Upper lobe of left lung (tissue), 4 donors: Measurements from ENCODE around the gene HLA-DPB1.

Experiments used
- EP300 ChIP-seq, 4 donors: sonication (generic); formaldehyde crosslinking; IDR thresholded peaks; one replicate each; pipeline ENCODE4 v1.5.1; 2017; ENCODE audit warnings: antibody characterized with exemption in 4 of 4, control low read depth in 2 of 4
- POLR2A ChIP-seq, 4 donors: fragments of 450-650 bp; IDR thresholded peaks; one replicate each; pipeline ENCODE4 v1.5.1; 2016 to 2017; ENCODE audit warnings: antibody characterized with exemption in 4 of 4, mild to moderate bottlenecking in 2 of 4
- POLR2AphosphoS5 ChIP-seq, 2 donors: sonication (generic); formaldehyde crosslinking; IDR thresholded peaks; one replicate each; pipeline ENCODE4 v1.5.1; 2017; ENCODE audit warnings: antibody characterized with exemption in 2 of 2
- TF ChIP-seq, protein P1 (sequence below), 6 experiments: fragments of 450-650 bp in 4 of 6; fragments of 200-600 bp in 2 of 6; sonication (generic) in 2 of 6; IDR thresholded peaks; one replicate each; pipeline ENCODE4 v1.5.1; 2016 to 2019; ENCODE audit warnings: antibody characterized with exemption in 6 of 6

DNA sequence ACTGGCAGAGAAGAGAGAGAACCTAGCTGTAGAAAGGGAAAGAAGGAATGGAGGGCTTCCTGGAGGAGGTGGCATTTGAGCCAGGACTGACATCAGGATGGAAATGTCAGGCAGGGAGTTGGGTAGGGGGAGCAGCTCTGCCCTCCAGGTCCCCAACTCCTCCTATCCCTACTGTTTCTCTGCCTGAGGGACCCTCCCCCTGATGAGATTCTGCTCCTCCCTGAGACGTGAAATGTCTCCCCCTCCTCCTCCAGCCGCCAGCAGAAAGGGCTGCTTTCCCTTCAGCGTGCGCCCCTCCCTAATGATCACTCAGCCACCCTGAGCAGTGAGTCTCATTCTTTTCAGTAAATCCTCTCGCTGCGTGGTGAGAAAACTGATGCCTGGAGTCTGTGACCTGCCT is 40.6 kb downstream of the HLA-DPB1 start:
- no peak for TF ChIP-seq POLR2A (IDR thresholded peaks at IDR 0.05)
- TF ChIP-seq EP300 (IDR thresholded peaks at IDR 0.05) = no peak
- TF ChIP-seq, protein P1, sequence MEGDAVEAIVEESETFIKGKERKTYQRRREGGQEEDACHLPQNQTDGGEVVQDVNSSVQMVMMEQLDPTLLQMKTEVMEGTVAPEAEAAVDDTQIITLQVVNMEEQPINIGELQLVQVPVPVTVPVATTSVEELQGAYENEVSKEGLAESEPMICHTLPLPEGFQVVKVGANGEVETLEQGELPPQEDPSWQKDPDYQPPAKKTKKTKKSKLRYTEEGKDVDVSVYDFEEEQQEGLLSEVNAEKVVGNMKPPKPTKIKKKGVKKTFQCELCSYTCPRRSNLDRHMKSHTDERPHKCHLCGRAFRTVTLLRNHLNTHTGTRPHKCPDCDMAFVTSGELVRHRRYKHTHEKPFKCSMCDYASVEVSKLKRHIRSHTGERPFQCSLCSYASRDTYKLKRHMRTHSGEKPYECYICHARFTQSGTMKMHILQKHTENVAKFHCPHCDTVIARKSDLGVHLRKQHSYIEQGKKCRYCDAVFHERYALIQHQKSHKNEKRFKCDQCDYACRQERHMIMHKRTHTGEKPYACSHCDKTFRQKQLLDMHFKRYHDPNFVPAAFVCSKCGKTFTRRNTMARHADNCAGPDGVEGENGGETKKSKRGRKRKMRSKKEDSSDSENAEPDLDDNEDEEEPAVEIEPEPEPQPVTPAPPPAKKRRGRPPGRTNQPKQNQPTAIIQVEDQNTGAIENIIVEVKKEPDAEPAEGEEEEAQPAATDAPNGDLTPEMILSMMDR (IDR thresholded peaks at IDR 0.05) = no peak
- TF ChIP-seq POLR2AphosphoS5 (IDR thresholded peaks at IDR 0.05) = no peak
